Femur (tissue), 1 donor: ENCODE measurements around the gene PSD4.

Source experiments
- DNase-seq: peaks from one replicate; pipeline ENCODE4 v3.0.0-alpha.2; 2017

Gene PSD4

DNA sequence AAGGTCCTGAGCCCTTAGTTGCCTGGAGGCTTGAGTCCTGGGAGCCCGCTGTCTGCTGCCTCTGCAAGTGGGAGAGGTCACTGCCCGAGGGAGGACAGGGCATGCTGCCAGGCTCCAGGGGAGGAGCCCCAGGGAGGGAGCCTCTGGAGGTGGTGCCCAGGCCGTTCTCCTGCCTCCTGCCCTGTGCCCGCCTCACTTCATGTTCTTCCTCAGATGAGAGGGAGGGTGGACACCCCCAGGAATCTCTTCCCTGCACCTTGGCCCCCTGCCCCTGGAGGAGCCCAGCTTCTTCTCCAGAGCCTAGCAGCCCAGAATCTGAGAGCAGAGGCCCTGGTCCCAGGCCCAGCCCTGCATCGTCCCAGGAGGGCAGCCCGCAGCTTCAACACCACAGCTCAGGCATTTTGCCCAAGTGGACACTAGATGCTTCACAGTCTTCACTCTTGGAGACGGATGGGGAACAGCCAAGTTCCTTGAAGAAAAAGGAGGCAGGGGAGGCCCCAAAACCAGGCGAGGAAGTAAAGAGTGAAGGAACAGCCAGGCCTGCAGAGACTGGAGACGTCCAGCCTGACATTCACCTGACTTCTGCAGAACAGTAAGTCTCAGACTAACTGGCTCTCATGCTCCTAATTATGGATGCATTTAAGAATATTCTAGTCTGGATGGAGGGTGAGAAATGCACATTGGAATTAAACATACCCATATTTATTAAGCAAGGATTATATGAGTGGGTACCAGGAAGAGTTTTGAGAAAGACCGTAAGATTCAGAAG, 12.1 kb downstream of the PSD4 start:
- no peak for DNase-seq

DNA sequence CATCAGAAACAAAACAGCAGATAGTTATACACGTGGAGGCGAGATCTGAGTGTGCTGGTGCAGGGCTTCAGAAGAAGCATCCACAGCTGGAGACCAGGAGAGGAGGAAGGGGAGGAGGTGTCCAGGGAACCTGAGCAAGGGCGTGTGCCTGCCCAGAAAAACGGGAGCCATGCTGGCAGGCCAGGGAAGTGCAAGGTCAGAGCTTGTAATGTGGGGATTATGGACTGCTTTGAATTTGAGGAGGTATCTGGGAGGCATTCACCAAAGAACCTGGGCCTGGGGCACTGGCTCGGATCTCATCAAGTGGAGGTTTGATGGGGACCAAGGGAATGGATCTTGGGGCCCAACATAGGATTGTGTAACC, 12.6 kb downstream of the PSD4 start:
- no peak for DNase-seq

DNA sequence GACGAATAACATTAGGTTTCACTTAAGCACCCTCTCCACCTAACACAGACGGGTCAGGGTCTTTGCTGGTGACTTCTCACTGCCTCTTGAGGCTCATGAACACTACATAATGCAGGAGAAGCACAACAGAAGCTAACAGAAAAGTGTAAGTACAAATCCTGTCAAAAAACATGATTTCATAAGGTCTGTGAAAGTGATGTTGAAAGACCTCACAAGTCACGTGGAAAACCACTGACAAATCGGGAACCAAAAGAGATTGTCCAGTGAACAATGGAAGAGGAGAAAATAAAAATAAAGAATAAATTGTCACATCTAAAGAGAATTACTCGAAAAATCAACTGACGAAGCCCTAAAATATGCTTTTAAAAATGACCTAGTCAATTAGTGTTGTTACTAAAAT, 14.0 kb downstream of the PSD4 start:
- no peak for DNase-seq

DNA sequence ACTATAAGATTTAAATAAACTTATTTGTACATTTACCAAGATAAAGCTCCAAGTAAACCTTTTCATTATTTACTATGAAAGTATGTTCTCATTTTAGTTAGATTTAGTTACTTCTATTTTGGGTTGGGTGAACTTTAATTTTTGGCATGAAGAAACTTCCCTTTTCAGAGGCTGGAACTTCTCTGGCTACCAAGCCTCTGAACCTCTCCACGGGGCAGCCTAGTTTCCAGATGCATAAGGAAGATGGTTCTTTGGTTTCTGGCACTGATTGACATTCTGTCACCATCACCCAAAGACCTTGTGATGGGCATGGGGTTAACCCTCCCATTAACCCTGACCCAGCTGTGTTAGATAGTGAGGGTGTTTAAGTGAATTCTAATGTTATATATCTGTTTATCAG, 17.1 kb downstream of the PSD4 start:
- DNase-seq: no peak

DNA sequence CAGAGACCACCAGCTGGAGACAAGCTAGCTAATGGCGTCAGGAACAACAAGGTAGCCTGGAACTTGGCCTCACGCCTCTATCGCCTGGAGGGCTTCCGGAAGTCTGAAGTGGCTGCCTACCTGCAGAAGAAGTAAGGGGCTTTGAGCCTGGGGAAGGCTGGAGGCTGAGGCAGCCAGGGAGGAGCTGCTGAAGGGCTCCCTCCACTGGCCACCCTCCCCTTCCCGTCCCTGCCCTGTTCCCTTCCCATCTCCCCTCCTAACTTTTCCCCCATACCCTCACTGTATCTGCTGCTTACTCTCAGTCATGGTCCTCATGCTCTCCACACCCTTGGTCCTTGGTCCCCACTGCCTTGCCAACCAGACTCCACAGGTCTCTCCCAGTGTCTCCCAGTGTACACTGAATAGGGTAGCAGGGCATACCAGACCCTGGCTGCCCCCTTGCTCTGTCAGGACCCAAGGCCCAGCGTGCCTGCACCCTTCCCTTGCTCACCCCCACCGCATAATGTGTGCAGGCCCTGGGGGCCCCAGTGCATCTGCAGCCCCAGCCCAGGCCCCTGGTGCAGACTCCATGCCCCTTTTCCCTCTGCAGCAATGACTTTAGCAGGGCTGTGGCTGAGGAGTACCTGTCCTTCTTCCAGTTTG, 18.8 kb downstream of the PSD4 start:
- DNase-seq: no peak

DNA sequence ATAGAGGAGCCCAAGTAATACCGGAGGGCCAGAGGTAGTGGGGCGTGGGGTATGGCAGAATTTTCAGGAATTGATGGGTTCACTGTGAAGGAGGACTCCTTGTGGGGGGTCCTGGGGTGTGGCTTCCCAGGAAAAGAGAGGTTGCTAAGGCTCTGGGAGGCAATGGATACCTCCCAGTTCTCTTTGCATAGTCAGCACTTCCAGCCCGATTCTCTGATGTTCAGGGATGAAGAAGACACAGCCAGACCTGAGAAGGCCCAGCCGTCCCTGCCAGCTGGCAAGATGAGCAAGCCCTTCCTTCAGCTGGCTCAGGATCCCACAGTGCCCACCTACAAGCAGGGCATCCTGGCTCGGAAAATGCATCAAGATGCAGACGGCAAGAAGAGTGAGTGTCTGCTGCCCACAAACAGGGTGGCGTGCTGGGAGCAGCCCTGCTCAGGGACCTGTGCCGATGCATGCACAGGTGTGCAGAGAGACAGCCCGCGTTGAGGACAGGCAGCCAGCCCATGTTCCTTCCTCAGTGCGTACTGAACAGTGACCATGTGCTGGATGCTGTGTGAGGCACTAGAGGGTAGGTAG, 22.2 kb downstream of the PSD4 start:
- DNase-seq: no peak

DNA sequence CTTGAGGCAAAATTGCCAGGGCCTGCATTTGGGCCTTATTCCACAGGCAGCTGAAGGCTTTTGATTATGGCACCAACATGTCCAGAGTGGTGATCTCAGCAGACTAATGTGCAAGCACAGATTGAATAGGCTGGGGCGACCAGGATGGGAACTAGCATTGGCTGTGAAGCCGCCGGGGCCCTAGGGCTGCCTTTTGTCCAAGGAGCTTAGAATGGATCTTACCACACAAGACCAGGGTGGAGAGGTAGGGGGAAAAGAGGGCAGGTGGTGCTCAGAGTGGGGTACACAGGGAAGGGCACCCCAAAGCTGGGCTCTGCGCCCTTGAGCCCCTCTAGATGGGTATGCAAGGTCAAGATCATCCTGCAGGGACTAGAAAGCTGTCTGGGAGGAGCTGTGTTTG, 23.1 kb downstream of the PSD4 start:
- DNase-seq: no peak

DNA sequence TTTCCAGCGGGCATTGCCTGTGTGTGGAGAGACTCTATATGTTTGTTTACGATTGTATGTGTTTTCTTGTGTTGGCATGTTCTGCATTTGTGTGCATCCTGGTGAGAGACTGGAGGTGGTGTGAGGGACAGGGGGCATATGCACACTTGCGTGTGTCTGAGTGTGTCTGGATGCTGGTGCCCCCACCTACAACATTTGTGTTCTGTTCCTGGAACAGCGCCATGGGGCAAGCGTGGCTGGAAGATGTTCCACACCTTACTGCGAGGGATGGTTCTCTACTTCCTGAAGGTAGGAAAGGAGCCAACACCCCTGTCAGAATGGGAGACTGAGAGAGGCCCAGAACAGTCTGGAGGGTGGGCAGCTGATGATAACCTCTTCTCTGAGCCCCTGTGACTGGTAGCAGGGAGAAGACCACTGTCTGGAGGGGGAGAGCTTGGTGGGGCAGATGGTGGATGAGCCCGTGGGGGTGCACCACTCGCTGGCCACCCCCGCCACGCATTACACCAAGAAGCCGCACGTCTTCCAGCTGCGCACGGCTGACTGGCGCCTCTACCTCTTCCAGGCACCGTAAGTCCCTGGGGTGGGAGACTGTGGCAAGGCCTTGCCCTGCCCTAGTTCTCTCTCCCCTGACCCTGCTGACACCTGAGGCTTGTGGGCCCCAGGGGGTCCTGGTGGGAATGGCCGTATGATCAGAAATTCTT, 23.7 kb downstream of the PSD4 start:
- no peak for DNase-seq

DNA sequence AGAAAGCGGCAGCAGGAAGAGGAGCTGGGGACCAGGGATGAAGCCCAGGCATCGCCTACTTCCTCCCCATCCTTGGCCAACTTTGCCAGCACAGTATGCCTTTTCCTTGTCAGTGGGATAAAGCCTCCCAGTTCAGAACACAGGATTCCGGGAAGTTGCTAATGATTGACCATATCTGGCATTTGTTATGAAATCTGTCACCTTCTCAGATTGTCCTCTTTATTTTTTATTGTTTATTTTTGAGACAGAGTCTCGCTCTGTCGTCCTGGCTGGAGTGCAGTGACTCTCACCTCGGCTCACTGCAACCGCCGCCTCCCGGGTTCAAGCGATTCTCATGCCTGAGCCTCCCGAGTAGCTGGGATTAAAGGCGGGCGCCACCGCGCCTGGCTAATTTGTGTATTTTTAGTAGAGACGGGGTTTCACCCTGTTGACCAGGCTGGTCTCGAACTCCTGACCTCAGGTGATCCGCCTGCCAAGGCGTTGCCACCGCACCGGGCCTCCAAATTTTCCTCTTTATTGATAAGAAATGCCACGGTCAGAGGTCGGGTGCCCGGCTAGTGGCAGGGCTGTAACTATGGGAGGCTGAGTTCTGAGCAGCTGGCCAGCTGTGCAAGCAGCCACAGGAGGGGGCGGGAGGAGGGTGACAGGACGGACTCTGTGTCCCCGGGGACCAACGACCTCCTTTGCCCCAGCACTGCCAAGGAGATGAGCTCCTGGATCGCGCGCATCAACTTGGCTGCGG, 24.4 kb downstream of the PSD4 start:
- no peak for DNase-seq

DNA sequence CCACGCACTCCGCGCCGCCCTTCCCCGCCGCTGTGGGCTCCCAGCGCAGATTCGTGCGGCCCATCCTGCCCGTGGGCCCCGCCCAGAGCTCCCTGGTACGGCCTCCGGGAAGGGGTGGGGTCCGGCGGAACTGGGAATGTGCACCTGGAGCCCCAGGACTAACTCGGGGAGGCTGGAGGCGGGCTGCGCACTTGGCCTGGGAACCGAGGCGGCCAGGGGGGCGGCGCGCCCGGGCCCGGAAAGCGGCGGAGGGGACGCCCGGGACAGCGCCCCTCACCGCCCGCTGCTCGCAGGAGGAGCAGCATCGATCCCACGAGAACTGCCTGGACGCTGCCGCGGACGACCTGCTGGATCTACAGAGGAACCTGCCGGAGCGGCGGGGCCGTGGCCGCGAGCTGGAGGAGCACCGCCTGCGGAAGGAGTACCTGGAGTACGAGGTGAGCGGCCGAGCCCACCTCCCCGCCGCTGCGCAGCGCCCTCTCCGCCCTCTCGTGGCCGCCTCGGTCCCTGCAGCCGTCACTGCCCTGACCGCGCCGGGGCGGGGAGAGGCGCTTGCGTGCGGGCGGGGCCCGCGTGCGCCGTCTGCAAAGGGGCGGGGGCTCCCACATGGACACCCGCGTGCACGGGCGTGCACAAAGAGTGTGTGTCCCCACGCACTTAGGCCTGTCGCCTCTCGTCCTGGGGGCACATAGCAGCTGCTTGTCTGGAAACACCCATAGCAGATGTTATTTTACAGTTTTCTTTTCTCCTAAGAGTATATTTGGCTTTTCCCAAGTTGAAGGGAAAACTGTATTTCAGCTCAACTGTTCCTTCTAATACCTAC, 25.2 kb downstream of the PSD4 start:
- peak; percentile 86 for DNase-seq

DNA sequence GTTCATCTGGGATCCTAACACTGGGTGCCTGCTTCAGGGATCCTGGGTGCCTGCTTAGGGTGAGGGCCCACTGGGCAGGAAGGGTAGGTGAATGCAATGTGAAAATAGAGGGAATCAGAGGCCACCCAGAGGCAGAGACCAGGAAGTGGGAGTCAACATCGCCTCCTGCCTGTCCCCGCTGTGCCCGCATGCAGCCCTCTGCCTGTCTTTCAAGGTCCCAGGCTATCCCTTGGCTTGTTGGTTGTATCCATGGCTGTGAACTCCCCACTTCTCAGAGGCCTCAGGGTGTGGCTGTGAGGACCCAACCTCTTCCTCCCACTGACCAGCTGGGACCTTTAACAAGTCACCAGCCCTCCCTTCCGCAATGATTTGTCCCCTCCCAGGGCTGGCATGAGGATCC, 26.5 kb downstream of the PSD4 start:
- no peak for DNase-seq

DNA sequence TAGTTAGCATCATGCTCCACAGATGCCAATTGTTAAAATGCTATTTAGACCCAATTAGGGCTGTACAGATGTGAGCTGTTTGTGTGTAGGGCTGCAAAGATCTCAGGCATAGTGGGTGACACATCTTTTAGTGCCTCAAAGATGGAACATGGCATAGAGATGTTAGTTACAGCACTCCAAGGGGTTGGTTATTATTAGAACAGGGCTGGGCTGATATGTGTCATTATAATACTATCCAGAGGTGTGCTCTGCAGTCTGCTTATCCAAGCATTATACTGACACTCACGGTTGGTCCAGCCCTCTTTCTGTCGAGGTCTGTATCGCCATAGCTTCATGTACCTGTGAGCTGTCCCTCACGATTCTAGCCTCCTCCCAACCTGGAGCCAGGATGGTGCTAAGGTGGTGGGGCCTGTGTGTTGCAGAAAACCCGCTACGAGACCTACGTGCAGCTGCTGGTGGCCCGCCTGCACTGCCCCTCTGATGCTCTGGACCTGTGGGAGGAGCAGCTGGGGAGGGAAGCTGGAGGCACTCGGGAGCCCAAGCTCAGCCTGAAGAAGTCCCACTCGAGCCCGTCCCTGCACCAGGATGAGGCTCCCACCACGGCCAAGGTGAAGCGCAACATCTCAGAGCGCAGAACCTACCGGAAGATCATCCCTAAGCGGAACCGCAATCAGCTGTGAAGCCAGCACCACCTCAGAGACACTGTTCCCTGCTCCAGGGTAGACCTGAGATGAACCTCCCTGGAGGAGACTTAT, 27.1 kb downstream of the PSD4 start:
- no peak for DNase-seq

DNA sequence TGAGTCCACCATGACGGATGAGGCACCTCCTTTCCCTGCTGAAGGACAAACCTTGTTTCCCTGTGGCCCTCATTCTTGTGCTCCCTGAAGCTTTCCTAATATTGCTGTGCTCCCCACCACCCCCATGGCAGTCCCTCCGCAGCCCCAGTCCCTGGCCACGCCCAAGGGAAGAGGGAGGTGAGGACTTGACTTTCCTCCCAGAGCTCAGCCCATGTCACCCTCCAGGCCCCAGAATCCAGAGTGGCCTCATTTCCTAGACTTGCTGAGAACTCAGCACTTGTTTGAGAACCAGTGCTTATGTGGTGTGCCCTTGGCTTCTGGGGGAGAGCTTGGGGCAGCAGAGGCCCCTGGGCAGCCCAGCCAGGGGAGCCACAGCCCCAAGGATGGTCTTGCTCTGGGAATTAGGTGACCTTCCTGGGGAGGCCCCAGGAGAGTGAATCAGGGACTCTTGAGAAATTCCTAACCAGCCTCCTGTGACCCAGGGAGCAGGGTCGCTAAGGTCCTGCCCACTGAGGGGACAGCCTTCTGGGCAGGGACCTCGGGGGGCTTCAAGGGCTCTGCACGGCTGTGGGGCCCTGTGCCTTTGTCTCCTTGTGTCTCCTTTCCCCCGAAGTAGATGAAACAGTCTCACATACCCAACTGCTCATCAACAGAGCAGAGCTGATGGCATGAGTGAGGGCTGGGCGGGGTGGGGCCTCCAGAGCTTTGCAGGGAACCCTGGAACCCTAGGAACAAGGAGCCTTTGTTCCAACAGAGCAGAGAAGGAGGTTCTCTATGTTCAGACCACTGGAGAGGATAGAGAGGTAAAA, 27.9 kb downstream of the PSD4 start:
- no peak for DNase-seq

DNA sequence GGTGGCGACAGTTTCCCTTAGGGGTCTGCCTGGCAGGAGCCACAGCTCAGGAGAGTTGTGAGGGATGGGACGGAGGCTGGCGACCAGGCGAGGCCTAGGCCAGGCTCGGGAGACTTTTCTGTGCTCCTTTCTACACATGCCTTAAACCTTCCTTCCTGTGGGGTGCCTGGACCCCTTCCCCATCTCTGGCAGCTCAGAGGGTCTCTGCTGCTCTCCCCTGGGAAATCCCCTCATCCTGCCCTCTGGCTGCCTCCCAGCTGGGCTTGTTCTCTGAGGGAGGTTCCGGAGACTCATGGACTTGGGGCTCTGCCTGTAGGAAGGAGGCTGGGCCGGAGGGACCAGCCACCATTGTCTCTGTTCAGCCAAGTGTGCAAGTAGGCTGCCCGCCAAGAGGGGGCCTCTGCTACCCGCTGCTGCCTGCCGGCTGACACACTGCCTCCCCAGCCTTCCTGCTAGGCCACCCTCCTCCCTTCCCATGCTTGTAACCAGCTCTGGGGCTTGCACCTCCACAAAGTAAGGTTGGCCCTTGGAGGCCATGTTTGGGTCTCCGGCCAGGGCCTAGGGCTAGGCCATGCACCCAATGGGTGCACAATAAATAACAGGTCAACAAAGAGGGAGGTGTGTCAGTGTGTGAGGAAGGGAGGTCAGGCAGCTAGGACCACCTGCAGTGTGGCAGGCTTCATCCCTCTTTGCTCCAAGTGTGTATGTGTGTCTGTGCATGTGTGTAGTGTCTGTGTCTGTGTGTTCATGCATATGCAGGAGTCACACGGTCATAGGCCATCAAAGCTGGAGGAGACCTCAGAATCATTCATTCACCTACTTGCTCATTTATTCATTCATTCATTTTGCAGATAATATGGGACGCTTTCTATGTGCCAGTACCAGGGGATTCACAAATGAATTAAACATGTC, 28.8 kb downstream of the PSD4 start:
- no peak for DNase-seq

DNA sequence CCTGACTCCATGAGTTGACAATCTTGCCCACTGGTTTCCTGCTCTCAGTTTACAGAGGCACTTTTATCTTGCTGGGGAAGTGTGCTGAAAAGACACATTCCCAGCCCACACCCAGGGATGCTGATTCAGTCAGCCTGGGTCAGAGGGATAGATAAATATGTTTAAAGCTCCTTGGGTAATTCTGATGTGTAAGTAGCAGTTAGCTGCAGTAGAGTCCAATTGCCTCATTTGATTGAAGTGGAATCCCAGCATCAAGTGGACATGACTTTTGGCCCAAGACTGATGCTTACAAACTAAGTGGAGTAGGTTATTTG, 29.4 kb downstream of the PSD4 start:
- no peak for DNase-seq

DNA sequence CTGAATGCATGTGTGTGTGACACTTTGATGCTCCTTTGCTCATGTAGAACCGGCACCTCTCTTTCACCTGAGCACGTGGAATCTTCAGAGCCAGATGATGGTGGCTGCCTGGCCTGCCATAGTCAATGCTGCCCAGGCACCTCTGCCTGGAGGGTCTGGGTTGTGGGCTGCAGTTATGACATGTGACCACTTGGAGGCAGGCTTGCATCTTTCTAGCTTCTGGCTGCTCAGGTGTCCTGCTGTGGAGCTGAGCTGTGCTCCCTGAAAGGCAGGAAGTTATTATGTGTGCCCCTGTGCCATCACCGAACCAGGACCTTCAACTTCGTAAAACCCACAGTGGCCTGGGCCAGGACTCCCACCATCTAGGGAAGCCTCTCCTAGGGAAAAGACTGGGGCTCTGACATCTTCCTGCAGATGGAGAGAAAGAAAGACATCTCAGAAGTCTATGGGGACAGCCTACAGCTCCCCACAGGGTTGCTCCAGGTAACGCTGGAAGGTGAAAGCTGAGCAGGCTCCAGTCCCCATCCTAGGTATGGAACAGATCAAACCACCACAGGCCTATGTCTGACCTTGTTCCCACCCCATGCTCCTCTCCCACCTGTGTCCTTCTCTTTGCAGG, 30.2 kb downstream of the PSD4 start:
- DNase-seq: peak; percentile 75

DNA sequence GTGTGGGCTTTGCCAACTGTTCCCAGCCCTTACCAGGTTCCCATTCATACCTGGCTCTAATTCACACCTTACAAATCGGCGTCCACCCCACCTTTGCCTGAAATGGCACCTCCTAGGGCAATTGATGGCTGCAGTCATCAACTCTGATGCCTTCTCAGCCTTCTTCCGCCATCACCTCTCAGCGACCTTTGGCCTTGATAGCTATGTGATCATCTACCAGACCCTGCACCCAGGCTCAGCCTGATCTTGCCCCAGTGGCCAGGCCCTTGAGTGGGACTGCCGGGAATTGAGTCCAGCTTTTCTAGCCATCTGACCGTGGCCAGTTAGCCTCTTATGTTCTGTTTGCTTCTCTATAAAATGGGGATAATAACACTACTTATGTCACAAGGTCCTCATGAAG, 32.5 kb downstream of the PSD4 start:
- no peak for DNase-seq

DNA sequence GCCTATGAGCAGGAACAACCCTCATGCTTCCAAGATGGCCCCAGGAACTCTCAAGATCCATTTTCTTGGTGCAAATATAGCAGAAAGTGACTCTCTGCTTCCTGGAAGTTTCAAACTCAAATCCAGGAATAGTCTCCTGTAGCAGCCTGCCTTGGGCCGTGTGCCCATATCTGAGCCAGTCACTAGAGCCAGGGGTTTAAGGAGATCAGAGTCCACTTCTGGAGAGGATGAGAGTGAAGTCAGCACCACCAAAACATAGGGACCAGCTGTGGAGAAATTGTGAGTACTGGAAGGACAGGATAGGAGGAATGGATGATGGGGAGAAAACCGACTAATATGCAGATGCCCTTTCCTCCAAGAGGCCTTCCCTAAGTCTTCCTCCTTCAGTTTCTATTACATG, 33.2 kb downstream of the PSD4 start:
- no peak for DNase-seq

DNA sequence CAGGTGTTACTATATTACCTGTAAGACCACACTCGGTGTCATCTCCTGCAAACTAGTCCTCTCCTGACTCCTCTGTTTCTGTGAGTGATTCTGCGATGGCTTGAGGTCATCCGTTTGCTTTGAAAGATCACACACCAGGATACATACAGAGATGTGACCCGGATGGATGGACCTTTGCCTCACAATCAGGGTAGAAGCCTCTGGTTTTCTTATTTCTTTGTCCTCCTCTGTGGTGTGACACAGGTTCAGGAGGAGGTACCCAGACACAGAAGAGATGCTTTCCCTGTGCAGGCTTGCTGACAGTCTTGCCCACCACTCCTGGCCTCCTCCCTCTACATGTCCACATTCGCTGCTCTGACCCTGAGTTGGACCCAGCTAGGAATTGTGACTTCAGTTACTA, 34.6 kb downstream of the PSD4 start:
- no peak for DNase-seq
